NCI-H2081 (cell line): ENCODE data around the gene PTPRD.
A peak's percentile ranks its signal among the peaks of the same experiment; 100 is the strongest.
"Not testable (repeated sequence)": the region's sequence is repeated elsewhere in the genome, so short reads cannot be mapped to it uniquely, and the experiment has no call there.

Source experiments
- DNase-seq, 2 experiments: peaks; one replicate each; lab custom pipeline; 2025; lab: John Stamatoyannopoulos, UW

The PTPRD gene

GRCh38 chr9:9498128-9498527, 1114.7 kb downstream of the PTPRD start:
- no peak for DNase-seq

GRCh38 chr9:9494336-9494735, 1118.5 kb downstream of the PTPRD start:
- DNase-seq, result no peak

GRCh38 chr9:9492506-9492905, 1120.3 kb downstream of the PTPRD start:
- DNase-seq, result no peak

GRCh38 chr9:9489183-9489582, 1123.6 kb downstream of the PTPRD start:
- no peak for DNase-seq

- DNase-seq, result no peak
Measured at GRCh38 chr9:9483175-9483574, 1129.6 kb downstream of the PTPRD start.

GRCh38 chr9:9478741-9479140, 1134.1 kb downstream of the PTPRD start:
- no peak for DNase-seq

GRCh38 chr9:9469271-9469670, 1143.5 kb downstream of the PTPRD start:
- no peak for DNase-seq

- DNase-seq, result not testable (repeated sequence)
Measured at GRCh38 chr9:9441874-9442273, 1170.9 kb downstream of the PTPRD start.

- DNase-seq, result no peak
Measured at GRCh38 chr9:9437641-9438040, 1175.2 kb downstream of the PTPRD start.

- not testable (repeated sequence) for DNase-seq
Measured at GRCh38 chr9:9426454-9426853, 1186.3 kb downstream of the PTPRD start.

GRCh38 chr9:9412241-9412640, 1200.6 kb downstream of the PTPRD start:
- peak; percentile 8 to 70 for DNase-seq

- peak; percentile 6 to 47 for DNase-seq
Measured at GRCh38 chr9:9410736-9411135, 1202.1 kb downstream of the PTPRD start.

- DNase-seq, result no peak
Measured at GRCh38 chr9:9399982-9400381, 1212.8 kb downstream of the PTPRD start.

GRCh38 chr9:9396518-9396917, 1216.3 kb downstream of the PTPRD start:
- no peak for DNase-seq

GRCh38 chr9:9395539-9395938, 1217.3 kb downstream of the PTPRD start:
- DNase-seq, result no peak

GRCh38 chr9:9392755-9393154, 1220.0 kb downstream of the PTPRD start:
- DNase-seq, result no peak

- no peak for DNase-seq
Measured at GRCh38 chr9:9389904-9390303, 1222.9 kb downstream of the PTPRD start.

- DNase-seq, result no peak
Measured at GRCh38 chr9:9387511-9388115, 1225.2 kb downstream of the PTPRD start.

GRCh38 chr9:9362332-9362731, 1250.5 kb downstream of the PTPRD start:
- no peak for DNase-seq

GRCh38 chr9:9352877-9353481, 1259.8 kb downstream of the PTPRD start:
- peak in 1 of 2 experiments; percentile 5 for DNase-seq

GRCh38 chr9:9341203-9341602, 1271.6 kb downstream of the PTPRD start:
- peak in 1 of 2 experiments; percentile 46 for DNase-seq

- DNase-seq, result no peak
Measured at GRCh38 chr9:9337129-9337528, 1275.7 kb downstream of the PTPRD start.

GRCh38 chr9:9326749-9327148, 1286.1 kb downstream of the PTPRD start:
- no peak for DNase-seq

- no peak for DNase-seq
Measured at GRCh38 chr9:9319007-9319406, 1293.8 kb downstream of the PTPRD start.
